ENCODE measurements around the gene GFER. TPM values are rescaled to one million over a fixed set of nuclear protein-coding genes. Genes with fewer than 3 reads are reported as not detected.

The GFER gene
- 16.6 TPM for total RNA-seq

DNA sequence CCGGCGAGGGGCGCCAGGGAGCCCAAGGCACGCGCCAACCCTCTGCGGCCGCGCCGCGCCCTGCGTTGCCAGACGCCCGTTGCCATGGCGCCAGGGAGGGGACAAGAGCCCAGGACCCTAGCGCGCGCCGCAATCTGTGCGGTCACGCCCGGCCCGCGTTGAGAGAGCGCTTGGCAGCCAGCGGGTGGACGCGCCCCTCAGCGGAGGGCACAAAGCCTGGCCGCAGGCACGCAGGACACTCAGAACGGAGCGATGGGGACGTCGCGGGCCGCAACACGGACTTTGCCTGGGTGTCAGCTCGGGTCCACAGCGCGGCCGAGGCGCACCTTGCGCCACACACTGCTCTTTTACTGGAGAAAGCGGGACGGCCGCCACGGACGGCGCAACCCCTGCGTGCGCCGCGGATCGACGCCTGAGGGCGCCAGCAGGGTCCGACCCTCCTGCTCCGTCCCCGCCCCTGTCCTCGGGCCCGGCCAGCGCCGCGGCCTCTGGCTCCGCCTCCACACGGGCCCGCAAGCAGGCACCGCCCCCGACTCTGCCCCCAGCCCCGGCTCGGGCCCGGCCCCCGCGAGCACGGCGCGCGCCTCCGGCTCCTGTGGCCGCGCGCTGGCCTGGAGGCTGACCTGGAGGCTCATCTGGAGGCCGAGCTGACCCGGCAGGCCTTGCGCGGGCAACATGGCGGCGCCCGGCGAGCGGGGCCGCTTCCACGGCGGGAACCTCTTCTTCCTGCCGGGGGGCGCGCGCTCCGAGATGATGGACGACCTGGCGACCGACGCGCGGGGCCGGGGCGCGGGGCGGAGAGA lies at the start of gene GFER:
Gene GFER, plus strand, starts transcription at position 650 of the 803 bp plus-strand sequence. Its CDS starts 26 bp downstream, at position 676.

DNA sequence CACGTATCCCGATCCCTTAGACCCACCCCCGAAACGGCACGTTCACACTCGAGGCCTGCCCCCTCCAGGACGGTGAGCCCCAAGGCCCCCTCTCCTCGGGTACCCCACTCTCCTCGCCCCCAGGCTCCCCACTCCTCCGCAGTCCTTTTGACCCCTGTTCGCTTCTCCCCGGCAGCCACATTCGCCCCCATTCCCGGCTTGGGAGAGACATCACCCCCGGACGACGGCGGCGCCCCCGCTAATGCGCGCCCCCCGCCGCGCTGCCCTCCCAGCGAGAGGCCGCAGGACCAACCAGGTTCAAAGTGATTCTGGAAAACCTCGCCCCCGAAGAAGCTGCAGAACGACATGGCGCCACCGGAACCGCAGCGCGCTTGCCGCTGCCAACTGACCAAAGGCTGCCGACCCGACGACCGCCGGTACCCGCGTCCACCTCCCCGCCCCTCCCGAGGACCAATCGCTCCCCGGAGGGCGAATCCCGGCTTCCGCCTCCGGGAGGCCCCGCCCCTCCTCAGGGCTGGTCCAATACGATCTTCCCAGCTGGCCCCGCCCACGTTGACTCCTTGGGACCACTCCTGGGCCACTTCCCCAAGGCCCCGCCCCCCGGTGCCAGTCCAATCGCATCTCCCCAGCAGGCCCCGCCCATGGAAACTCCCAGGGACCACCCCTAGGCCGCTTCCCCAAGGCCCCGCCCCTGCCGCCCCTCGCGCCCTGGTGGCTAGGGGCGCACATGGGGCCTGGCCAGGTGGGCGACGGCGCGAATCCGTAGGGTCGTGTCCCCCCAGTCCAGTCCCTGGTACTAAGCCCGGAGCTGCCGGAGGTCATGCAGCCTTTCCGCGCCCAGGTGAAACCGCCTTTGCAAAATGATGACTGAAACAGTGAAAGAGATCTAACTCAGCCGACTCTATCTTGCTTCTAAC lies 40.9 kb upstream of the GFER start, which contains the start of gene MSRB1:
Gene MSRB1, minus strand, starts transcription at position 390 of the 917 bp plus-strand sequence. Its CDS starts 43 bp downstream, at position 347.

DNA sequence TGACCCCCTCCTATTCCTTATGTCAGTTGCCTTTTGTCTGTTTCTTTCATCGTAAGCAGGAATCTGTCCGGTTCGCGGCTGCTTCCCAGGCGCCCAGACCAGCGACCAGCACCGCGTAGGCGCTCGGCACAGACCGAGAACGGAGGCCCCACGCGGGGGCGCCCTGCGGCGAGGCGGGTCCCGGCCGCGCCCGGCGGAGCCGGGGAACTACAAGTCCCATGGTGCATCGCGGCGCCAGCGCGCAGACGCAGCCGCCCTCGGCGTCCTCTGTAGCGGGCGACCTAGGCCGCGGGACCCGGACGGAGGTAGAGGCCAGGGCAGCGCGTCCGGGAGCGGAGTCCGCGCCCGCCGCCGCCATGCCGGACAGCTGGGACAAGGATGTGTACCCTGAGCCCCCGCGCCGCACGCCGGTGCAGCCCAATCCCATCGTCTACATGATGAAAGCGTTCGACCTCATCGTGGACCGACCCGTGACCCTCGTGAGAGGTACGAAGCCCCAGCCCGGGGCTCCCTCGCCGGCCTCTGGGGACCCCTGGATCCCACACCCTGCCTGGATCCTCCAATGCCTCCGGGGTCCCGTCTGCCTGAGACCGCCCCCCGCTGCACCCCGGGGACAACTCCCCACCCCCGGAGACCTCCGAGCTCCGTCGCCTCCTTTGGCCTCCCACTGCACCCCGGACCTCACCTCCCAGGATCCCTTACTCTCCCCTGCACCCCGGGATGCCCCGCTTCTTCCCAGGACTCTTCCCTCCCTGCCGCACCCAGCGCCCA lies 24.5 kb upstream of the GFER start, which contains the start of gene NDUFB10:
Gene NDUFB10, plus strand, starts transcription at position 270 of the 771 bp plus-strand sequence. Its CDS starts 87 bp downstream, at position 357.

DNA sequence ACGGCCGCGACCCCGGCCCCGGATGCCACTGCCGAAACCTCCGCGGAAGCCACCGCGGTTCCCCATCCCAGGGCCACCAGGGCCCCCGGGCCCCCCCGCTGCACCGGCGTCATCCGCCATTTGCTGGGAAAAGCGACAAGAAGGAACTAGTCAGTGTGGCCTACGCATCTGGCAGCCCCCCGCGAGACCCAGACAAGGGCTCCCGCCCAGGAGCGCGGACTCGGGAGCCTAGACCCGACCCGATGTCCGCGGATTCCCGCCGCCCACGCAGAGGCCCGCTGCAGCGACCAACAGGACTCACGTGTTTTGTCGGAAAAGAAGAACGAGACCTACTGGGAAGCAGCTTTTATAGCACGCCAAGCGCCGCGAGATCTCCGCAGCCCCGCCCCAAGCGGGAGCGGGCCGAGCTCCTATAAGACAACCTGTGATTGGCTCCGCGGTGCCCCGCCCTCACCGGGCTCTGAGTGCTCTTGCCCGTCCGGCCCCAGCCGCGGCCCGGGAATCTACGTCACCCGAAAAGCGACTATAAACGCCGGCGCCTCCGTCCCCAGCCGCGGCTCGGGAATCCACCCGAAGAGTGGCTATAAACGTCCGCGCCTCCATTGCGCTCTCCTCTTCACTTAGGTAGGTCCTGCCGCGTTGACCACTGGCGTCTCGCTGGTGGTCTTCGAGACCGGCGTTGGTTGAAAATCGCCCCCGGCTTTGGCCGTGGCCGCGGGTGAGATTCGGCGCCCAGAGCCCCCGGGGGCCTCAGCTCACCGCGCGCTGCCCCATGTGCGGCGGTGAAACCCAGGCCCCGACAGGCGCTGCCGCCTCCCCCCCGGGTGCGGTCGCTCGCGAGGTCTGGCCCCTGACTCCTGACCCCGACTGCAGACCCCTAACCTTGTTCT lies 19.2 kb upstream of the GFER start, which contains the start of gene RPS2:
Gene RPS2, minus strand, starts transcription at position 321 of the 890 bp plus-strand sequence. Its CDS starts 201 bp downstream, at position 120.

GRCh38 chr16:1966460-1966859 lies 17.5 kb upstream of the GFER start, which contains the start of gene RNF151:
TSS of gene RNF151 (plus strand) at chr16:1966856. CDS start at chr16:1966882, 26 bp downstream.

DNA sequence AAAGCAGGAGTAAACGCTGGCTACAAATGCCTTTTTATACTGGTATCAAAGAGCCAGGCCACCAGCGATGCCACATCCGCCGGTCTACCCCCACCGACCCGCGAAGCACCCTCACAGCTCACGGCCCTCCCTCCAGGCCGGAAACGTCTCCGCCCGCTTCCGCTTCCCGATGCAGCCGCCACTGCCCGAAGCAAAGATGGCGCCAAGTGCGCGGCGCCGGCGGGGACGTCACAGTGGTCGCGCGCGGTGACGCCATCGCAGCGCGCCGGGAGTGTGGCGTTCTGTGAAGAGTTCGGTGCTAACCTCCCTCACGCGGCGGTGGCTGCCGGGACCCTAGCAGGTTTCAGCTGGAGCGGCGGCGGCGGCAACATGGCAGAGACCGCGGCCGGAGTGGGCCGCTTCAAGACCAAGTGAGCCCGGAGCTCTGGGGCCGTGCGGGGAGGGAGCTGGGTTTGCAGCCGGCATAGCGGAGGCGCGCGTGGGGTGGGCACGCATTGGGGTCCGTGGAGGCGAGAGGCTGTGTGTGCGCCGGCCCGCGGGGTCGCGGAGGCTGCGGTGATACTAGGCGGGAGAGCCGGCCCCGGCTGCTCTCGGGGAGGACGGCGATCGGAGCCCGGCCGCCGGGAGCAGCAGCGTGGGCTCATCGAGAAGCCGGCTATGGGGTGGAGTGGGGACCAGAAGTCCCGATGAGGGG lies 12.1 kb upstream of the GFER start, which contains the start of gene TBL3:
Gene TBL3, plus strand, starts transcription at position 258 of the 694 bp plus-strand sequence. Its CDS starts 112 bp downstream, at position 370.

GRCh38 chr16:1981398-1981836 lies 2.6 kb upstream of the GFER start, which contains the start of gene NOXO1:
TSS of gene NOXO1 (minus strand) at chr16:1981469. CDS start at chr16:1981179, 290 bp downstream.

GRCh38 chr16:1989209-1990100 lies 5.5 kb downstream of the GFER start, which contains the start of gene SYNGR3:
TSS of gene SYNGR3 (plus strand) at chr16:1989970. CDS start at chr16:1990103, 133 bp downstream.

DNA sequence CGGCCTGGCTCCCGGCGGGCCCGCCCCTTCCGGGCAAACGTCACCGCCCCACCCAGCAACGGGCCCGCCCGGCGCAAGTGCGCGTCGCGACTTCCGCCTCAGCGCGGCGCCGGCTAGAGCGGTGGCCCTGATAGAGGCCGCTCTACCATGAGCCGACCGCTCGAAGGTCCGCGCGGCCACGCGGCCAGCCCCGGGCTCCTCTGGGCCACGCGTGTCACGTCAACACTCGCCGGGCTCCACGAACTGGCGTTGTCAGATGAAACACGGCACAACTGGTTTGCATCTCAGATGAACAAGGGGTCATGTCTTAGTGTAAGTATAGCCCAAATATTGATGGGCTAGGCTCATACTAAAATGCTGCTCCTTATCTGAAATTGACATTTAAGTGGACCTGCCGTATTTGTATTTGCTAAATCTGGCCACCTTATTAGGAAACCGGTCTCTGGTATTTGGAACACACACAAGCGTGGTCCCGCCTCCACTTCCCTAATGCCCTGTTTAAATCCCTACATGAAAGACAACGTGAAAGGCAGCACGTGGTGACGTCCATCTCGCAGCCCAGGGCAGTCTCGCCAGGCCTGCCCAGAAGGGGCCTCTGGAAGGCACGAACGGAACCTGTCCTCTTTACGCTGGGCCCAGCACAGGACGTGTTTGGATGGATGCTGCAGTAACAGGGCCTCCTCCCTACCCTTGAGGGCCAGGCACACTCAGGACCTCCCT lies 26.0 kb downstream of the GFER start, which contains the start of gene ZNF598:
Gene ZNF598, minus strand, starts transcription at position 31 of the 720 bp plus-strand sequence.

GRCh38 chr16:2019518-2019920 lies 35.5 kb downstream of the GFER start, which contains the start of gene NPW:
TSS of gene NPW (plus strand) at chr16:2019785.

GRCh38 chr16:2026461-2027023 lies 42.5 kb downstream of the GFER start, which contains the start of gene NHERF2:
TSS of gene NHERF2 (plus strand) at chr16:2026902. CDS start at chr16:2027006, 104 bp downstream.

Small RNAs within 50 kb of the gene (small RNA-seq; reads per million reads assigned to genes)
- gene AC005363.2 (ENCODE audit: low replicate concordance): not detected
- not detected for gene RN7SL219P (ENCODE audit: low replicate concordance)
- not detected for gene SNORA10 (ENCODE audit: low replicate concordance)
- gene SNORA64 (ENCODE audit: low replicate concordance): not detected

Other genes with a start within 250 kb of the GFER start
- gene NME3, start 212.7 kb upstream of the GFER start, total RNA-seq: 26.9 TPM
- 18.2 TPM for gene EME2, start 211.4 kb upstream of the GFER start, total RNA-seq
- 27.5 TPM for gene MRPS34, start 211.1 kb upstream of the GFER start, total RNA-seq
- gene SPSB3, start 201.6 kb upstream of the GFER start, total RNA-seq: 74.2 TPM
- gene NUBP2, start 201.2 kb upstream of the GFER start, total RNA-seq: 46.6 TPM
- gene IGFALS, start 190.5 kb upstream of the GFER start, total RNA-seq: 0.31 TPM
- gene HAGH, start 157.4 kb upstream of the GFER start, total RNA-seq: 59.5 TPM
- gene FAHD1, start 157.0 kb upstream of the GFER start, total RNA-seq: 61.7 TPM
- gene MEIOB, start 112.0 kb upstream of the GFER start, total RNA-seq: not detected
- gene HS3ST6, start 65.8 kb upstream of the GFER start, total RNA-seq: not detected
- gene MSRB1, start 41.0 kb upstream of the GFER start, total RNA-seq: 3.1 TPM
- gene RPL3L, start 29.5 kb upstream of the GFER start, total RNA-seq: not detected
- gene NDUFB10, start 24.7 kb upstream of the GFER start, total RNA-seq: 73.6 TPM
- gene RPS2, start 19.4 kb upstream of the GFER start, total RNA-seq: 1,162 TPM
- gene RNF151, start 17.3 kb upstream of the GFER start, total RNA-seq: not detected
- 16.6 TPM for gene TBL3, start 12.1 kb upstream of the GFER start, total RNA-seq
- 2.8 TPM for gene NOXO1, start 2.7 kb upstream of the GFER start, total RNA-seq
- 67.9 TPM for gene SYNGR3, start 5.8 kb downstream of the GFER start, total RNA-seq
- 9.4 TPM for gene ZNF598, start 25.6 kb downstream of the GFER start, total RNA-seq
- gene NPW, start 35.6 kb downstream of the GFER start, total RNA-seq: not detected
- gene NHERF2, start 42.7 kb downstream of the GFER start, total RNA-seq: 10.0 TPM
- gene NTHL1, start 63.6 kb downstream of the GFER start, total RNA-seq: 22.5 TPM
- gene TSC2, start 63.8 kb downstream of the GFER start, total RNA-seq: 148 TPM
- gene PKD1, start 151.7 kb downstream of the GFER start, total RNA-seq: 272 TPM
- 4.4 TPM for gene RAB26, start 164.4 kb downstream of the GFER start, total RNA-seq
- gene TRAF7, start 171.6 kb downstream of the GFER start, total RNA-seq: 34.7 TPM
- gene CASKIN1, start 212.4 kb downstream of the GFER start, total RNA-seq: 39.8 TPM
- 18.5 TPM for gene MLST8, start 221.3 kb downstream of the GFER start, total RNA-seq
- 8.5 TPM for gene BRICD5, start 226.7 kb downstream of the GFER start, total RNA-seq
- 23.8 TPM for gene PGP, start 230.6 kb downstream of the GFER start, total RNA-seq
- 46.6 TPM for gene E4F1, start 239.4 kb downstream of the GFER start, total RNA-seq